HepG2 (cell line): ENCODE results near the gene ZBTB7C. TPM values are rescaled to one million over a fixed set of nuclear protein-coding genes. Genes with fewer than 3 reads are reported as not detected.

ENCODE experiments used
- ATAC-seq: fragments of 200-7000 bp; cut with Tn5 transposase; 3 replicates; pipeline ENCODE4 v1.9.1; 2020; ENCODE audit warnings: mild to moderate bottlenecking, moderate library complexity
- BruUV-seq: library from RNA; stranded (reverse); fragments of 400-500 nt; replicated peaks from 2 replicates; lab custom pipeline; 2021; lab: Mats Ljungman, UMichigan
- CTCF ChIA-PET: fragments of 300-600 bp; formaldehyde crosslinking; extraction: SDS; loops from one replicate; lab custom pipeline; 2021; ENCODE audit warnings: low total read pairs, inconsistent platforms, low intra/inter-chr PET ratio; lab: Yijun Ruan, JAX
- POLR2A ChIA-PET: fragments of 350-600 bp; sonication (Branson Sonifier 250); formaldehyde crosslinking; loops from one replicate; lab custom pipeline; 2020; ENCODE audit warnings: antibody characterized with exemption, inconsistent platforms; lab: Yijun Ruan, JAX
- DNase-seq: peaks from one replicate; pipeline ENCODE4 v3.0.0-alpha.2; 2015; ENCODE audit warnings: low spot score
- FAIRE-seq: peaks from 3 replicates; lab custom pipeline; 2011; peaks lifted over from hg19 to GRCh38; lab: Jason Lieb, UNC
- H2AFZ ChIP-seq: one replicate; pipeline ENCODE4 v1.6.1; 2011; ENCODE audit warnings: low read length, inconsistent platforms
- H3K27ac ChIP-seq: fragments of 300-600 bp; 3 replicates; pipeline ENCODE4 v1.8.0; 2011; ENCODE audit warnings: mixed run types, mild to moderate bottlenecking, mixed read lengths, low read length, inconsistent platforms; ENCODE audit not compliant: insufficient read depth; ENCODE audit errors: extremely low read length
- H3K27me3 ChIP-seq, 2 experiments: fragments of 200-600 bp in 1 of 2; 2 replicates in 1 of 2; 3 replicates in 1 of 2; pipeline versions ENCODE4 v1.6.0 to v1.8.0; 2011; ENCODE audit warnings: low read length in 2 of 2, mild to moderate bottlenecking in 2 of 2, moderate library complexity in 2 of 2, inconsistent platforms in 1 of 2; ENCODE audit not compliant: insufficient read depth in 2 of 2, control insufficient read depth in 1 of 2
- H3K36me3 ChIP-seq, 2 experiments: fragments of 200-600 bp in 1 of 2; replicated peaks in 1 of 2; 2 replicates in 1 of 2; 3 replicates in 1 of 2; pipeline versions ENCODE4 v1.5.1 to v1.8.0; 2011; ENCODE audit warnings: low read length in 2 of 2, inconsistent platforms in 1 of 2; ENCODE audit not compliant: insufficient read depth in 2 of 2, control insufficient read depth in 1 of 2
- H3K4me1 ChIP-seq: 2 replicates; pipeline ENCODE4 v1.5.1; 2012; ENCODE audit warnings: low read length, inconsistent platforms; ENCODE audit not compliant: insufficient read depth
- H3K4me2 ChIP-seq: 2 replicates; pipeline ENCODE4 v1.6.0; 2011; ENCODE audit warnings: low read depth, low read length, inconsistent platforms
- H3K4me3 ChIP-seq, 3 experiments: fragments of 200-600 bp in 1 of 3; sonication (generic), shearing (Covaris generic) in 1 of 3; replicated peaks in 1 of 3; 2 replicates each; pipeline ENCODE4 v1.5.1; 2011 to 2016; ENCODE audit warnings: low read length in 3 of 3, inconsistent platforms in 2 of 3, low read depth in 2 of 3, mild to moderate bottlenecking in 2 of 3, control low read depth in 1 of 3, mixed read lengths in 1 of 3; ENCODE audit not compliant: insufficient read depth in 1 of 3
- H3K79me2 ChIP-seq: one replicate; pipeline ENCODE4 v1.6.1; 2011; ENCODE audit warnings: low read length, inconsistent platforms; ENCODE audit not compliant: insufficient read depth
- H3K9ac ChIP-seq: 2 replicates; pipeline ENCODE4 v1.6.0; 2011; ENCODE audit warnings: mild to moderate bottlenecking, low read depth, low read length, inconsistent platforms; ENCODE audit not compliant: insufficient read depth
- H3K9me3 ChIP-seq: 2 replicates; pipeline ENCODE4 v1.5.1; 2012; ENCODE audit warnings: mild to moderate bottlenecking, low read length
- H4K20me1 ChIP-seq: 2 replicates; pipeline ENCODE4 v1.6.0; 2011; ENCODE audit warnings: inconsistent platforms, mild to moderate bottlenecking, low read length, moderate library complexity; ENCODE audit not compliant: insufficient read depth
- AGO1 ChIP-seq: fragments of 200-400 bp; formaldehyde crosslinking; IDR thresholded peaks from 2 replicates; pipeline ENCODE4 v1.6.1; 2017; ENCODE audit warnings: mild to moderate bottlenecking, low read depth, low read length, moderate library complexity; ENCODE audit not compliant: poor library complexity, severe bottlenecking
- GTF2F1 ChIP-seq: fragments of 150-350 bp; IDR thresholded peaks from 2 replicates; pipeline ENCODE4 v1.6.1; 2014; ENCODE audit warnings: low read length
- KLF9 ChIP-seq: IDR thresholded peaks from 2 replicates; pipeline ENCODE4 v1.6.1; 2016; ENCODE audit warnings: low read depth
- MTA3 ChIP-seq: sonication (generic); formaldehyde crosslinking; IDR thresholded peaks from 2 replicates; pipeline ENCODE4 v1.4.0; 2020; ENCODE audit warnings: missing genetic modification reagents
- POLR2A ChIP-seq, 2 experiments: IDR thresholded peaks; 2 replicates each; pipeline ENCODE4 v1.6.1; 2011; ENCODE audit warnings: low read depth in 2 of 2, low read length in 2 of 2, mild to moderate bottlenecking in 1 of 2, moderate library complexity in 1 of 2; ENCODE audit not compliant: insufficient read depth in 1 of 2
- SETDB1 ChIP-seq: sonication (generic); formaldehyde crosslinking; IDR thresholded peaks from 2 replicates; pipeline ENCODE4 v1.5.1; 2020; ENCODE audit warnings: missing genetic modification reagents, mild to moderate bottlenecking, borderline replicate concordance
- SP4 ChIP-seq: sonication (generic); formaldehyde crosslinking; IDR thresholded peaks from 2 replicates; pipeline ENCODE4 v1.8.1; 2023; ENCODE audit warnings: mild to moderate bottlenecking, missing genetic modification reagents
- SRSF4 ChIP-seq: fragments of 200-400 bp; formaldehyde crosslinking; IDR thresholded peaks from one replicate; pipeline ENCODE4 v1.6.1; 2018; ENCODE audit warnings: mild to moderate bottlenecking, low read depth, low read length, moderate library complexity; ENCODE audit not compliant: poor library complexity, severe bottlenecking
- SSRP1 ChIP-seq: IDR thresholded peaks from 2 replicates; pipeline ENCODE4 v1.6.1; 2016; ENCODE audit warnings: control low read depth
- TCF12 ChIP-seq, 2 experiments: fragments of 450-650 bp in 1 of 2; sonication (generic) in 1 of 2; formaldehyde crosslinking in 1 of 2; IDR thresholded peaks; 2 replicates each; pipeline versions ENCODE4 v1.6.1 to v1.8.0; 2017 to 2022; ENCODE audit warnings: antibody characterized with exemption in 1 of 2, mild to moderate bottlenecking in 1 of 2, missing genetic modification reagents in 1 of 2, moderate library complexity in 1 of 2
- ZNF713 ChIP-seq: sonication (generic); formaldehyde crosslinking; IDR thresholded peaks from 2 replicates; pipeline ENCODE4 v1.4.0; 2020; ENCODE audit warnings: mild to moderate bottlenecking, missing genetic modification reagents
- WGBS: methylation state at CpG from one replicate; pipeline ENCODE4 v1.1.6; 2017; ENCODE audit warnings: low lambda C conversion rate; 5-methylcytosine and 5-hydroxymethylcytosine counted together
- in situ Hi-C: cut with HindIII; loops from 2 replicates; pipeline ENCODE4 v1.10.0; 2017; ENCODE audit warnings: low pct_unique_long_range_greater_than_20kb; ENCODE audit not compliant: extremely low pct_ligation_motif_present
- intact Hi-C: fragments of 100-400 bp; cut with micrococcal nuclease; formaldehyde crosslinking; loops from one replicate; pipeline ENCODE4 v1.10.0; 2022; ENCODE audit not compliant: unreplicated experiment
- polyA plus RNA-seq, 8 experiments: library from polyadenylated mRNA; depleted of rRNA in 3 of 8; stranded (reverse) in 7 of 8; unstranded in 1 of 8; fragments of >200 nt; fragmentation: Illumina TruSeq in 4 of 8; extraction: Trizol in 4 of 8; gene quantifications; 2 replicates each; pipeline versions ENCODE4 v1.2.1 to v1.2.3, GENCODE V29; 2011 to 2016; ENCODE audit warnings: low read depth in 4 of 8, missing spikeins in 1 of 8, mixed read lengths in 1 of 8; ENCODE audit not compliant: insufficient read depth in 1 of 8
- total RNA-seq, 5 experiments: library from RNA; depleted of rRNA; stranded (reverse); fragments of >200 nt; fragmentation: Illumina TruSeq; extraction: Trizol; gene quantifications; 2 replicates each; pipeline ENCODE4 v1.2.3, GENCODE V29; 2016; ENCODE audit warnings: low read depth in 1 of 5
- TF ChIP-seq, protein P1 (sequence below): sonication (generic); formaldehyde crosslinking; IDR thresholded peaks from 2 replicates; pipeline ENCODE4 v1.9.0; 2021; ENCODE audit warnings: missing genetic modification reagents, mild to moderate bottlenecking, borderline replicate concordance
- TF ChIP-seq, protein P2 (sequence below): IDR thresholded peaks from 2 replicates; pipeline ENCODE4 v1.6.1; 2016; ENCODE audit warnings: low read depth, borderline replicate concordance
- TF ChIP-seq, protein P3 (sequence below): sonication (generic); formaldehyde crosslinking; IDR thresholded peaks from 2 replicates; pipeline ENCODE4 v1.5.1; 2020; ENCODE audit warnings: missing genetic modification reagents, mild to moderate bottlenecking, borderline replicate concordance

ZBTB7C gene
- total and polyA plus RNA-seq, 2 of the 13 experiments (the other 11 are each of a cell fraction or from before 2014, with no cell fraction given) = 0.01 to 0.04 TPM

DNA sequence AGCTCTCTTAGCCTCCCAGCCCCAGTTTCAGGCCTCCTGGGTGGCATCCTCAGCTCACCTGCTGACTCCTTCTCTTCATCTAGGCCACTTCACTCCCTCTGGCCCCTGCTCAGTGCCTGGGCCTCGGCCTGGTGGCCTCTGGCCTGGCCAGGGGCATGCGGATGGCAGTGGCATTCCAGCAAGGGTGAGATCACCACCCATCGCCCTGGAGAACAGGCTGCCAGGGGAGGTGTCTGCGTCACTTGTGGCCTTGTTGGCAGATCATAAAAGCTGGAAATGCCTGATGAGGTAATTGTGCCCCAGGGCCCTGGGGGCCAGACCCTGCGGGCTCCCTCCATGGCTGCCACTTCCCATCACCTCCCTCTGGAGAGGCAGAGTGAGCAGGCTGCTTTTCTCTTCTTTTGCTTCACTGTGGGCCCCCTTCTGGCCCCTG, 406.2 kb downstream of the ZBTB7C start:
- BruUV-seq = no TSS peak
- TF ChIP-seq SP4 (CRISPR knock-in tag) = no peak
- TF ChIP-seq SRSF4 = no peak
- no peak for TF ChIP-seq ZNF713 (CRISPR knock-in tag)
- no peak for TF ChIP-seq SSRP1
- TF ChIP-seq, protein P1, sequence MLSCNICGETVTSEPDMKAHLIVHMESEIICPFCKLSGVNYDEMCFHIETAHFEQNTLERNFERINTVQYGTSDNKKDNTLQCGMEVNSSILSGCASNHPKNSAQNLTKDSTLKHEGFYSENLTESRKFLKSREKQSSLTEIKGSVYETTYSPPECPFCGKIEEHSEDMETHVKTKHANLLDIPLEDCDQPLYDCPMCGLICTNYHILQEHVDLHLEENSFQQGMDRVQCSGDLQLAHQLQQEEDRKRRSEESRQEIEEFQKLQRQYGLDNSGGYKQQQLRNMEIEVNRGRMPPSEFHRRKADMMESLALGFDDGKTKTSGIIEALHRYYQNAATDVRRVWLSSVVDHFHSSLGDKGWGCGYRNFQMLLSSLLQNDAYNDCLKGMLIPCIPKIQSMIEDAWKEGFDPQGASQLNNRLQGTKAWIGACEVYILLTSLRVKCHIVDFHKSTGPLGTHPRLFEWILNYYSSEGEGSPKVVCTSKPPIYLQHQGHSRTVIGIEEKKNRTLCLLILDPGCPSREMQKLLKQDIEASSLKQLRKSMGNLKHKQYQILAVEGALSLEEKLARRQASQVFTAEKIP (CRISPR knock-in tag) = no peak
- no peak for TF ChIP-seq SETDB1
- TF ChIP-seq POLR2A (IDR thresholded peaks at IDR 0.05; ENCODE audit: insufficient read depth in 1 of 2, low read depth in 2 of 2, low read length in 2 of 2) = no peak
- TF ChIP-seq GTF2F1 = no peak
- FAIRE-seq (no peak), DNase-seq (no peak), ATAC-seq (no peak)
- Histone ChIP-seq H3K4me1 (no peaks in the 10 kb centered on the region), H3K4me2 (no peak overlapping the region), H3K9me3 (no peaks in the 10 kb centered on the region), H2AFZ (no peak overlapping the region), H3K9ac (no peak overlapping the region), H4K20me1 (no peaks in the 10 kb centered on the region), H3K27me3 (peaks cover 0 to 10% of the 10 kb centered on the region in 2 experiments; a peak in 4 of 5 replicates), H3K27ac (no peak overlapping the region), H3K79me2 (no peaks in the 10 kb centered on the region), H3K36me3 (no peaks in the 10 kb centered on the region), H3K4me3 (no peak overlapping the region)
- WGBS = 20% methylated on average over 1 of the region's 5 CpGs
- POLR2A ChIA-PET = no interaction called here
- CTCF ChIA-PET = no interaction called here
- in situ Hi-C loops (no loop called here), intact Hi-C loops (no loop called here)

DNA sequence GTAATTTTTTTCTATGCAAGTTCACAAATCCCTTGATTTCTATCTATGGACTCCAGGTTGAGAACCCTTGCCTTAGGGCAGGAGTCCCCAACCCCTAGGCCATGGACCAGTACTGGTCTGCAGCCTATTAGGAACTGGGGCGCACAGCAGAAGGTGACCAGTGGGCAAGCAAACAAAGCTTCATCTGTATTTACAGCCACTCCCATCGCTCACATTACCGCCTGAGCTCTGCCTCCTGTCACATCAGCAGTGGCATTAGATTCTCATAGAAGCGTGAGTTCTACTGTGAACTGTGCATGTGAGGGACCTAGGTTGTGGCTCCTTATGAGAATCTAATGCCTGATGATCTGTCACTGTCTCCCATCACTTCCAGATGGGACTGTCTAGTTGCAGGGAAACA, 408.5 kb downstream of the ZBTB7C start:
- Histone ChIP-seq H3K27me3 (no peaks in the 10 kb centered on the region; a peak in 2 of 5 replicates), H3K36me3 (no peaks in the 10 kb centered on the region), H3K27ac (no peak overlapping the region), H3K4me1 (no peaks in the 10 kb centered on the region), H3K79me2 (no peaks in the 10 kb centered on the region), H2AFZ (no peak overlapping the region), H4K20me1 (no peaks in the 10 kb centered on the region), H3K9me3 (peaks cover 16% of the 10 kb centered on the region), H3K4me3 (no peak overlapping the region), H3K9ac (no peak overlapping the region), H3K4me2 (no peak overlapping the region)
- DNase-seq (no peak), ATAC-seq (no peak), FAIRE-seq (no peak)
- BruUV-seq = no TSS peak
- POLR2A ChIA-PET = no interaction called here
- in situ Hi-C loops (no loop called here), intact Hi-C loops (no loop called here)
- CTCF ChIA-PET = no interaction called here
- WGBS = 21% methylated on average over 3 of the region's 4 CpGs
- TF ChIP-seq MTA3 (CRISPR knock-in tag) (no peak), TCF12 (IDR thresholded peaks at IDR 0.05) (no peak), TCF12 (CRISPR knock-in tag; IDR thresholded peaks at IDR 0.05) (no peak), AGO1 (no peak), KLF9 (no peak)
- TF ChIP-seq, protein P2, sequence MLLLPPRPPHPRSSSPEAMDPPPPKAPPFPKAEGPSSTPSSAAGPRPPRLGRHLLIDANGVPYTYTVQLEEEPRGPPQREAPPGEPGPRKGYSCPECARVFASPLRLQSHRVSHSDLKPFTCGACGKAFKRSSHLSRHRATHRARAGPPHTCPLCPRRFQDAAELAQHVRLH (CRISPR knock-in tag) = no peak
- TF ChIP-seq, protein P3, sequence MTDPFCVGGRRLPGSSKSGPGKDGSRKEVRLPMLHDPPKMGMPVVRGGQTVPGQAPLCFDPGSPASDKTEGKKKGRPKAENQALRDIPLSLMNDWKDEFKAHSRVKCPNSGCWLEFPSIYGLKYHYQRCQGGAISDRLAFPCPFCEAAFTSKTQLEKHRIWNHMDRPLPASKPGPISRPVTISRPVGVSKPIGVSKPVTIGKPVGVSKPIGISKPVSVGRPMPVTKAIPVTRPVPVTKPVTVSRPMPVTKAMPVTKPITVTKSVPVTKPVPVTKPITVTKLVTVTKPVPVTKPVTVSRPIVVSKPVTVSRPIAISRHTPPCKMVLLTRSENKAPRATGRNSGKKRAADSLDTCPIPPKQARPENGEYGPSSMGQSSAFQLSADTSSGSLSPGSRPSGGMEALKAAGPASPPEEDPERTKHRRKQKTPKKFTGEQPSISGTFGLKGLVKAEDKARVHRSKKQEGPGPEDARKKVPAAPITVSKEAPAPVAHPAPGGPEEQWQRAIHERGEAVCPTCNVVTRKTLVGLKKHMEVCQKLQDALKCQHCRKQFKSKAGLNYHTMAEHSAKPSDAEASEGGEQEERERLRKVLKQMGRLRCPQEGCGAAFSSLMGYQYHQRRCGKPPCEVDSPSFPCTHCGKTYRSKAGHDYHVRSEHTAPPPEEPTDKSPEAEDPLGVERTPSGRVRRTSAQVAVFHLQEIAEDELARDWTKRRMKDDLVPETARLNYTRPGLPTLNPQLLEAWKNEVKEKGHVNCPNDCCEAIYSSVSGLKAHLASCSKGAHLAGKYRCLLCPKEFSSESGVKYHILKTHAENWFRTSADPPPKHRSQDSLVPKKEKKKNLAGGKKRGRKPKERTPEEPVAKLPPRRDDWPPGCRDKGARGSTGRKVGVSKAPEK (CRISPR knock-in tag) = no peak
